Hematopoietic multipotent progenitor cell treated with erythropoietin and hydrocortisone succinate and interleukin-3 and kit ligand, for 15 days (in vitro differentiated cells): ENCODE measurements around the gene PDE4B.
"Not testable (repeated sequence)": the region's sequence is repeated elsewhere in the genome, so short reads cannot be mapped to it uniquely, and the experiment has no call there.

Experiments
- DNase-seq: peaks from one replicate; pipeline ENCODE4 v3.0.0-alpha.2; 2015; ENCODE audit warnings: low spot score

Gene PDE4B

DNA sequence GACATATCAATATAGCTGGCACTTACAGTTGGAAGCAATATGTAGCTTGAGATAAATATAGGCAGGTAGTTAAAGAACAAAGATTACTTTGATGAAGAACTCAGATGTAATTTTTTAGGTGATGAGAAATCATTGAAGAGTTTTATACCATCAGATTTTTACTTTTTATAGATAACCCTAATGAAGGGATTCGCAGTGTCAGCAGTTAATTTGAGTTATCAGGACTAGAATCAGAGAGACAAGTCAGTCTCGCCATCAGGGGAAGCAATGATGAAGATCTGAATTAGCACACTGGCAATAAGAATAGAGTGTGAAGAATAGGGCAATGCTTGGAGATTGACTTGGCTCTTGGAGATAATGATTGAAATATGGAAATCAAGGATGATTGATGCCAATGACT, 342.5 kb downstream of the PDE4B start:
- no peak for DNase-seq

GRCh38 chr1:66136423-66136822, 343.7 kb downstream of the PDE4B start:
- DNase-seq: not testable (repeated sequence)

DNA sequence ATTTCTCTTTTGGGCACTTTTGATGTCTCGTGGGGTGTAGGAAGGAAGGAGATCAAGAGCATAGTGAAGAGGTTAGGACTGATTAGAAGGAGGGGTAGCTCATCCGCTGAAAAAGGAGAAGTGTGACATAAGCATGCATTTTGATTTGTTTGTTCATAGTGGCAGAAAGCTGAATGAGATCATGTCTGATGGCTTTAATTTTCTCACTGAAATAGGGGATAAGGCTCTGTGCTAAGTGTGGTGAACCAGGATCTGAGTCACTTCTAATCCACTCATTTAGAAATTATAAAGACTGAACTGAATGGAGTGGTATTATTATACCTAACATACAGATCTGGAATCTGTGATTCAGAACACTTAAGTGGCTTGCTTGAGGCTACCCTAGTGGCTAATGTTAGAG, 344.5 kb downstream of the PDE4B start:
- no peak for DNase-seq

GRCh38 chr1:66138613-66139012, 345.9 kb downstream of the PDE4B start:
- DNase-seq: no peak

GRCh38 chr1:66140072-66140471, 347.4 kb downstream of the PDE4B start:
- DNase-seq: no peak

DNA sequence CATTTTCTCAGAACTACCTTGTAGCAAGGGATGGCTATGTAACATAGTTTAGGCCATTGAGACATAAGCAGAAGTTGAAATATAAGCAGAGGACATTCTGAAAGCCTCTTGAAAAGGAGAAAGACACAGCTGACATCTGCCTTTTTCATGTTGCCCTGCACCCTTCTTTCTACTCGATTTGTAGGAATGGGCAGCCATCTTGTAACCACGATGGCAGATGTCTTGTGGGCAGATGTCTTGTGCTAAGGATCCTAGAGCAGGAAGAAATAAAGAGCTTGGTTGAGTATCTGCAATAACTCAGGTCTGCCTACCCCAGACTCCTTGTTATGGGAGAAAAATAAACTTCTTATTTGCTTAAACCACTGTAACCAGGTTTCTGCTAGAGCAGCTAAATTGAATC, 351.0 kb downstream of the PDE4B start:
- no peak for DNase-seq

DNA sequence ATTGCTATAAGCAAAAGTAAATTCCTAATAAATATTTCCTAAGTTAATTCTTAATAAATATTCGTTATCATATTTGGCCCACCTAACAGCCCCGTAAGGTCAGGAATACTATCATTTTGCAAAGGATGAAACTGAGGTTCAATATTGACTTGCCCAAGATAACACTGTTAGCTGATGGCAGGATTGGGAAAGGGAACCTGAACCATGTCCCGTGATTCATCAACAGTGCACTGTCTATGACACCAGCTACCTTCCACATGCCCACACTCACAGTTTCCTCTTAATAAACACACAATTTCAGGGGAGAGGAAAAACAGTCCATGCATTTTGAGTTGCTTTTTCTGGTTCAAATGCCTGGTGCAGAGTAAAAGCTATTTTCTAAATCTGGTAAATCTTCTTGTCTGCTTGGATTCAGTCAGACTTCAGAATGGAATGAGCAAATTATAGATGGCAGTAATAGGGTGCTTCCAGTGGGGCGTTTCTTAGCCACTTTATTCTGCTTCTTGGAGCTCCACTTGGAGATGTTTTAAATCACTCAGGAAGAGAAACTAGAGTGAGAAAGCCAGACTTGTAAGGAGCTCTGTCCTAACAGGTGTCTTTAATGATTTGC, 354.6 kb downstream of the PDE4B start:
- no peak for DNase-seq

DNA sequence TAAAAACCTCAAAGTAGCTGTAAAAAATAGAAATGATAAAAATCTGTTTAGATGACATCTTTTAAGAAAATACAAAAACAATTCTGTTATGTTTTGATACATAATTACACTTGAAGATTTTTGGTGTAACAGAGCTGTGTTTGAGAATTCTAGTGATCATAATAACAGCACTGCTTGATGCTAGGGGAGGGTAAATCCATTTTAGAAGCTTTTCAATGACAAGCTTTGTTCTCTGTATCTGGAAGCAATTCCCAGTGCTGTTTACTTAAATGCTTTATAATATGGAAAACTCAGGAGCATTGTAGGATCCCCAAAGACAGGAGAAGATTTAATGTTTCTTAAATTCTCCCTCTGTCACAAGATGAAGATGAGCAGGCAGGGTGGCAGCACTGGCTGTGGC, 359.3 kb downstream of the PDE4B start:
- DNase-seq: no peak

DNA sequence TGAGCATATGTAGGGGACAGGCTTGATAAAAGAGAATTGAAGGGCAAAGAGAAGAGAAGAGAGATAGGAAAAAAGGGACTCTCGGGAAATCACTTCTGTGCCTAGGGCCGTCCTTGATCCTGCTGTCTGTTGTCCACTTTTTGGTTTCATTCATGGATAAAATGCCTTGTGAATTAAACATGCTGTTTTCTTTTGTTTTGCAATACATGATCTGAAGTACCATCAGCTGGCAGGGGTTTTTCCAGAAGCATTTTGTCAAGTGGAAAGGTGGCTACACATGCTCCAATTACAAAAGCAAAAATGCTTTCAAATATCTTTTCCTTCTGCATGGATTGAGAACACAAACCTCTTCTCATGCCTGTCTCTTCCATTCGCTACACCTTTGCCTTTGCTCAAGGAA, 361.7 kb downstream of the PDE4B start:
- no peak for DNase-seq

- DNase-seq: no peak
Measured at GRCh38 chr1:66156144-66156543, 363.4 kb downstream of the PDE4B start.

GRCh38 chr1:66159800-66160199, 367.1 kb downstream of the PDE4B start:
- DNase-seq: no peak

DNA sequence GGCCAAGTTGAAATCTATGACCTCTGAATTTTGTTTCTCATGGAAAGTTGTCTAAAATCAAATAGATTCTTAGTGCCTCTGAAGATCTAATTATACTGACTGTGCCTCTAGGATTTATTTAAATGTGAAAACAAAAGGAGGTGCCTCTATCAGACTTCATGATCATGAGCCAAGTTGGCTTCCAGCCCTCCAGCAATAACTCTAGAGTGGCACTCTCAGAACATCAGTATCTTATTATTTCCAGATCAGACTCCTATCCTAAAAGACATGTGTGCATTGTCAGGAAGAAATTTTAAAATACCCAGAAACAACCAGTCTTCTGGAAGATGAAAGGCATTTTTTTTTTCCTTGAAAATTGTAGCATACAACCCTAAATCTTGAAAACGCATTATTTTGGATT, 368.0 kb downstream of the PDE4B start:
- no peak for DNase-seq

DNA sequence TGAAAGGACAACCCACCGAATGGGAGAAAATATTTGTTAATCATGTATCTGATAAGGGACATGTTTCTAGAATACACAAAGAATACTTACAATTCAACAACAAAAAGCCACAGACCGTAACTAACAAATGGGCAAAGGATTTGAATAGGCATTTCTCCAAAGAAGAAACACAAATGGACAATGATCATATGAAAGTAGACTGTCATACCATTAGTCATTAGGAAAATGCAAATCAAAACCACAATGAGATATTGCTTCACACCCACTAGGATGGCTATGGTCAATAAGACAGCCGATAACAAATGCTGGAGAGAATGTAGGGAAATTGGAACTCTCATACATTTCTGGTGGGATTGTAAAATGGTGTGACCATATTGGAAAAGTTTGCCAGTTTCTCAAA, 374.1 kb downstream of the PDE4B start:
- DNase-seq: no peak

DNA sequence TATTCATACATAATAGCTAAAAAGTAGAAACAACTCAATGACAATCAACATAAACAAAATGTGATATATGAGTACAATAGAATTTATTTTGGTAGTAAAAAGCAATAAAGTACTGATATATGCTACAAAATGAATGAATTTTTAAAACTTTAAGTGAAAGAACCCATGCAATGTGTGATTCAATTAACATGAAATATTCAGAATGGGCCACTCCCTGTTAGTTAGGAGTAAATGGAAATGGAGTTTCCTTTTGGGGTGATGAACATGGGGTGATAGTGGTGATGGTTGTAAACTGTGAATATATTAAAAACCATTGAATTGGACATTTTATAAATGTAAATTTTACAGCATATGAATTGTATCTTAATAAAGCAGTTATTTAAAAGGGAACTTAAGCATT, 374.6 kb downstream of the PDE4B start:
- no peak for DNase-seq

GRCh38 chr1:66168467-66168887, 375.8 kb downstream of the PDE4B start:
- DNase-seq: no peak

GRCh38 chr1:66168948-66169671, 376.4 kb downstream of the PDE4B start:
- no peak for DNase-seq

DNA sequence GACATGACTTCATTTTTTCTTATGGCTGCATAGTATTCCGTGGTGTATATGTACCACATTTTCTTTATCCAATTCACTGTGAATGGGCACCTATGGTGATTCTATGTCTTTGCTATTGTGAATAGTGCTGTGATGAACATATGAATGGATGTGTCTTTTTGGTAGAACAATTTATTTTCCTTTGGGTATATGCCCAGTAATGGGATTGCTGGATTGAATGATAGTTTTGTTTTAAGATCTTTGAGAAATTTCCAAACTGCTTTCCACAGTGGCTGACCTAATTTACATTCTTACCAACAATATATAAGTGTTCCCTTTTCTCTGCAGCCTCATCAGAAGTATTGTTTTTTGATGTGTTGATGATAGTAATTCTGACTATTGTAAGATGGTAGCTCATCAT, 379.6 kb downstream of the PDE4B start:
- no peak for DNase-seq

DNA sequence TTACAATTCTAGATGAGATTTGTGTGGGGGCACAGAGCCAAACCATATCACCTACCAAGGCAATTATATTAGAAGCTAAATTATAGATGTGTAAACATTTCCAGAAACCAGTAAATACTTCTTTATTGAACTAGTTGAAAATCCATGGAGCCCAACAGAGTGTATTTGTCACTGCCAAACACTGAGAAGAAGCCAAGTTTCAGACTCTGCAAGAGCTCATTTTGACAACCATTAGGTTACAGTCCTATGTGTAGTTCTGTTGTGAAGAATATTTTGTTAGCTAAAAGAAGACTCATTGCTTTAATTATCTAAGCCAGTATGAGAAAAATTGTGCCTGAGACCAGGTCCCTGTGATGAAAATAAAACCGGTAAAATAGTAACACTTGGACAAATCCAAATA, 382.4 kb downstream of the PDE4B start:
- DNase-seq: no peak

DNA sequence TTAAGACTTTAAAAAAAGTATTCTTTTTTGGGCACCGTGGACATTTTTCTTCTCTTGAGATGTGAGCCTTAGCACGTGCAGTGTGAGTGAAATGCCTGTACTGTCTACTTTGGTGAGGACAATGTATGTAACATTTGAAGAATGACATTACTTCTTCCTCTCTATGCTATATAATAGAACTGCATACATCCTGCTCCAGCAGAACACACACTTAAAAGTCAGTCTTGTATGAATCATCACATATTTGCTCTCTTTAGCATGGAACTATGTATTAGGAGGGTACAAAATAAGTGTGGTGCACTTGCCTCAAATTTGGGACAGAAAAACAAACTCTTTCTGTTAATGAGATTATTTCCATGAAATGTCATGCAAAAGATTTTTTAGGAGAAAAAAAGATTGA, 382.9 kb downstream of the PDE4B start:
- DNase-seq: no peak

DNA sequence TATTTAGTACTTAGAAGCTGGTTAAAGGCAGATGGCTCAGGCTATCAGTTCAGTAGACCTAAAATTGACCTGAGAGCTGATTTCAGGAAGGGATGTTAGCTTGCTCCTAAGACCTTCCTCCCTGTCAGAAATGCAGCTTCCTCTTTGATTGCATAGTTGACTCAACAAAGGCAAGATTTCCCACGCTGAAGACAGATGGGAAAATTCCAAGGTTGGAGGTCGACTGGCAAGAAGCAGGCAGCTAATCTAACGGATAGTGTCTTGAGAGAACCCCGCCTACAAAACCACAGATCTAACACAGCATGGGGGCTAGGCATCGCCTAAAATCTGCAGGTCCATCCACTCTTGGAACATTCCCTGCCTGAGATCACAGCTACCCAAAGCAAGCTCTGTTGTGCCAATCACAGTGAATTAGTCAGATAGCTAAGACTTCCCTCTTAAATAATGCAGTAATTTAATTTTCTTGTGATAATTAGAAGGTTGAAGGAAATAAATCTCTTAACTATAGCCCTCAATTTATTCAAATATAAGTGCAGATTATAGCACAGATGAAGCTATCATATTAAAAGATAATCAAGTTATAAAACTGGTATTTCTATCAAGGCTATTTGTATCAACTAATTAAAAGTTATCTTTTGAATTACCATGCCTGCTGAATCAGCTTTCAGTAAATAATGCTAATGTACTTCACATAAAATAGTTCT, 383.5 kb downstream of the PDE4B start:
- no peak for DNase-seq

DNA sequence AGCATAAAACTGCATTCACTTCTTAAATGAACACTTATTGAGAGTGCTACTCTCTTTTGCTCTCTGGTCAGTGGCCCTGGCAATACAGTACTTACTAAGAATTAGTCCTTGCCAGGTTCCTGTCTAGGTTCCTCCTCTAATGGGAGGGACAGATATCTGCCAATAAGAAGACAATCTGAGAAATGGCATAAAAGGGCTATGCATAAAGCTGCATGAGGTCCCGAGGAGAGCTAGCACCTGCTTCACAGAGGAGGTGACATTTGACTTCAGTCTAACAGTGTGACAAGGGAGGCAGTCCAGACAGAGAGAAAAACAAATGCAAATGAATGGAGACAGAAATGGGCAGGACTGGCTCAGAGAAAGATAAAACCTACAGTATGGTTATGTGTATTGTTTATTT, 384.1 kb downstream of the PDE4B start:
- no peak for DNase-seq

- no peak for DNase-seq
Measured at GRCh38 chr1:66177510-66177909, 384.8 kb downstream of the PDE4B start.

- DNase-seq: no peak
Measured at GRCh38 chr1:66182026-66182425, 389.3 kb downstream of the PDE4B start.
